Renal cortex interstitium (tissue), 11 donors: Measurements from ENCODE around the gene RUSF1. TPM values are rescaled to one million over a fixed set of nuclear protein-coding genes. Genes with fewer than 3 reads are reported as not detected.
"Not testable (repeated sequence)": the region's sequence is repeated elsewhere in the genome, so short reads cannot be mapped to it uniquely, and the experiment has no call there.

Experiments used
- DNase-seq, 11 donors: peaks; one replicate each; pipeline ENCODE4 v3.0.0-alpha.2; 2013; ENCODE audit warnings: low read depth in 9 of 11, low spot score in 4 of 11; ENCODE audit errors: extremely low read depth in 1 of 11
- polyA plus RNA-seq, 3 donors: library from polyadenylated mRNA; unstranded; fragments of 120-200 nt; gene quantifications; one replicate each; pipeline ENCODE4 v1.2.1, GENCODE V29; 2013; ENCODE audit not compliant: insufficient read length in 3 of 3

RUSF1 gene
- polyA plus RNA-seq, 3 donors: 69.2 to 101 (median 86.3) TPM

- DNase-seq: no peak
These were observed 16.9 kb upstream of the RUSF1 start for GRCh38 chr16:31525113-31525512.

GRCh38 chr16:31523768-31524167 lies 15.6 kb upstream of the RUSF1 start:
- DNase-seq: not testable (repeated sequence)

DNA sequence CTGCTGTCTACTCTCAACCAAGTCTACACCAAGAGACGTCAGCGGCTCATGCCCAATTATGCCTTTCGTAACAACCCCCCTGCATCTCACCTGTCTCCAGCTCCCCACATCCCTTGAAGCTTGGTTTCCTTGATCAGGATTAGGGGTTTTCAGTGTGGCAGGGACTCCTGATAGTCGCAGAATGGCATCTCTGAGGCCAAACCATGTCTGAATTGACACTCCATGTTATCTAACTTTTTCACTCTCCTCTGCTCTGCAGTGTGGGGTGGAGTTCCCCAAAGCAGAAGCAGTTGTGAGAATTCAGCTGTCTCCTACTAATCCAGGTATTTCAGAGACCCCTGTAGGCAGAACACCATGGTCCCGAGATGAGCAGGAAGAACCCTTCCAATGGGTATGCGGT lies 13.9 kb upstream of the RUSF1 start:
- DNase-seq: no peak

DNA sequence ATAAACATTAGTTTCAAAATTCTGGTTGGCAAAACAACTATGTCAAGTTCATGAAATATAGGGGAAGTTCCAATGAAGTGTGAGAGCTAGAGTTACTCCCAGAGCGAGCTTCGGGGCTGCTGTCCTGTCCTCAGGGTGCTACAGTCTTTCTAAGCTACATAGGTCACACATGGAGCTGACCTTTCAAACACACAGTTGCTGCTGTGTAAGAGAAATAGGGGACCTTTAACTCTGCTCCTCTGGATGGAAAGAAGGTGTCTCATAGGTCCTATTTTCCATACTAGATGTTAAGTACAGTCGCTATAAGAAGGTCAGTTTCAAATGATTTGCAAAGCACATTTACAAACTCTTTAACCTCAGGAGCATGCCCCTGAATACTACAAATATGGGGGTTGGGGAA lies 13.2 kb upstream of the RUSF1 start:
- DNase-seq: no peak

- no peak for DNase-seq
These were observed 11.7 kb upstream of the RUSF1 start for GRCh38 chr16:31519759-31520431.

DNA sequence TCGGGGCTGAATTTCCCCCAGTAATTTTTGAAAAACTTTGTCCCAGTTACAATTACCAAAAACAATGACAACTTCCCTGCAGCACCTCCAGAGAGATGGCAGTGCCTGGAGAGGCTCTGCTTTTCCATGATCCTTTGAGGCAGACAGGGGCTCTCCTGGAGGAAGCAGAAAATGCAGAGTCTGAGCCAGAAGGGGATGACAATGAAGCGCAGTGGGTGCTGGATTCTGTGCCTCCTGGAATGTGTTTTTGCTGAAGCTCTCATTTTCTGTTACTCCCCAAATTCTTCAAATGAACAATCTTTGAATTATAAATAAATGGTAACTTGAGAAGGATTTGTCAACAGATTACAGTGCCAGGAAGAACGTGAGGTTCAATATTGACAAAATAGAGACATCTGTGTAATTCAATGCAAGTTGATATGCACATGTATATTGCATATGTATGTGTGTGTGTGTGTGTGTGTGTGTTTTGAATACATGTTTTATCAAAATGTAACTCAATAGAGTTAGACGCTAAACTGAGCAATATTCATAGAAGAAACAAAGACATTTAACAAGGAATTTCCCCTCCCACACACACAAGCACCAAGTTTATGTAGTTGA lies 9.7 kb upstream of the RUSF1 start:
- DNase-seq: no peak

- DNase-seq: no peak
These were observed 5.7 kb upstream of the RUSF1 start for GRCh38 chr16:31513884-31514283.

- DNase-seq: no peak
These were observed 4.9 kb upstream of the RUSF1 start for GRCh38 chr16:31513126-31513525.

DNA sequence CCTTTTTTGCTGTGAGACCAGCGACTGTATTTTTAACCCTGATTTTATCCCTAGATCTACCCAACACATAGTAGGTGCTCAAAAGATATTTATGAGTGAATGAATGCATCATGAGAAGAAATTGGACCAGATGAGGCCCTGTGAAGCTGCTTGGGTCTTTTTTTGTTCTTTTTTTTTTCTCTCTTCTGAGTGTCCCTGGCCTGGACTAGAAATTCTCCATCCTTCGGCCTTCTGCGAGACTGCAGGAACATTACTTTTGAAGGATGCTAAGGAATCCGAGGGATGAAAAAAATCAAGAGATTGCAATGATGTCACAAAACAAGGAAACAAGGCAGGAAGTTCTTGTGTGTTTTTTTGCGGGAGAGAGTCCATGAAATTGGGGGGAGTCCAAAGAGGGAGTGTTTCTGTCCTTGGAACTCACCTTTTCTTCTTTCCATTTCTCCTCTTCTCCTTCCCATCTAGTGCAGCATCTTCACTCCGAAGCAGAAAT lies 560 bp upstream of the RUSF1 start:
- DNase-seq: peak in 2 of 11 donors; percentile 37 to 44

DNA sequence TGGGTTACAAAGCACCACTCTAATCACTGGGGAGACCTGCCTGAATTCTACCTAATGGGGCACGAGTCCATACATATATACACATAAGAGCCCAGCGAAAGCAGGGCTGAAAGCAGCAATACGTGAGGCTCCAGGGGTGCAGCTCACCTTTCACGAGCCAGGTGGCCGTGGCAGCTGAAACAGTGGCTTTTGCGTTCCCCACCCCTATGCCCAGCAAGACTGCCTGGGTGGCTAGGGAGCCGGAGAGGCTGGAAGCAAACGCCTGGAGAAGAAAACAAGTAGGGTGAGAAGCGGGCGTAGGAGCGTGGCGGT lies 618 bp downstream of the RUSF1 start:
- no peak for DNase-seq

DNA sequence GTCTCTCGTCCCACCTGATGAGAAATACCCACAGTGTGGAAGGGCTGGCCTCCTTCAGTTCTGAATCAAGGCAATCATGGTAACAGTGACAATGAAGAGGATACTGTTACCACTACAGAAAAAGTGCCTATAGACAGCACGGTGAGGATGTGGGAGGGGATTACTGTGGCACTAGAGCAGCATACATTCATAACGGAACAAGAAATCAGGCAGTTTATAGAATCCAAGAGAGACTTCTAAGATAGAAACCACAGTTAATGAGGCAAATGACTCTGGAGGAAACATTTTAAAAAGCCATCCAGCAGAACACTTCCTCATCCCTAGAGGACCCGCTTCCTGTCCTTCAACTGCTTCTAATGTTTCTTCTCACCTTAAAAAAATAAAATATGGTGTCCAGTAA lies 2.7 kb downstream of the RUSF1 start:
- no peak for DNase-seq

- no peak for DNase-seq
These were observed 4.0 kb downstream of the RUSF1 start for GRCh38 chr16:31504159-31504558.

DNA sequence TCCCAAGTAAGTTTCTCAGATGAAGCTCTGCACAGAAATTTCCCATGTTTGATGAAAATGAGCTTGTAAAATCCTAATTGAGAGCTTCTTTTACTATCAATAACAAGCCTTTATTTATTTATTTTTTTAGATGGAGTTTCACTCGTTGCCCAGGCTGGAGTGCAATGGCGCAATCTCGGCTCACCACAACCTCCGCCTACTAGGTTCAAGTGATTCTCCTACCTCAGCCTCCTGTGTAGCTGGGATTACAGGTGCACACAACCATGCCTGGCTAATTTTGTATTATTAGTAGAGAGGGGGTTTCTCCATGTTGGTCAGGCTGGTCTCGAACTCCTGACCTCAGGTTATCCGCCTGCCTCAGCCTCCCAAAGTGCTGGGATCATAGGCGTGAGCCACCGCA lies 4.6 kb downstream of the RUSF1 start:
- DNase-seq: not testable (repeated sequence)

DNA sequence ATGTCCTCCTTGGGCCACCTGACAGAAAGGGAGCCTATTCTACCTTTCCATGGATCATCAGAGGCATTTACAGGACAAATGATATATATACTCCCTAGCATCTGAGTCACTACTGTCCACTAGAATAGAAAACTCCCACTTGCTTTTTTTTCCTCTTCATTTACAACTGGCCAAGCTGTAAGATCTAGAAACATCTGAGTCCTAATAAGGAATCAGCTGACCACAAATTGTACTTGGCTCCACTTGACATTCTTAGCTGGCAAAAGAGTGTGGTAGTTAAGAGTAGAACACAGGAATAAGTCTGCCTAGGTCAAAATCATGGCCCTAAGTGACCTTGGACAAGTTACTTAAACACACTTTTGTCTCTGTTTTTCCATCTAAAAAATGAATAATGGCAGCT lies 5.2 kb downstream of the RUSF1 start:
- no peak for DNase-seq

DNA sequence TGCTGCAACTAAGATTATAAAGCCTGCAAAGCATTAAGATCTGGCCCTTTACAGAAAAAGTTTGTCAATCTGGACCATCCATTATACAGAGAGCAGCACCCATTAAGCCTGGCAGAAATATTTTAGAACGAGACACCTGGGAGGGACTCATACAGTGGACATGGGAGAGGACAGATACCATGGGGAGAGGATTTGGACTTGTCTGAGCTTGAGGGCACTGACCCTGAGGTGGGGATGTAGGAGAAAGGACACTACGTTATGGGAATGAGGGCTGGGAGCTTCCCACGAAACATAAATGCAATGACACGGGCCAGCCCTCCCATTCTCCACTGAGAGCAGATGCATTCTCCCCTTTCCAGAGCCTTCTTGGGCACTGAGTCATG lies 6.2 kb downstream of the RUSF1 start:
- DNase-seq: no peak

DNA sequence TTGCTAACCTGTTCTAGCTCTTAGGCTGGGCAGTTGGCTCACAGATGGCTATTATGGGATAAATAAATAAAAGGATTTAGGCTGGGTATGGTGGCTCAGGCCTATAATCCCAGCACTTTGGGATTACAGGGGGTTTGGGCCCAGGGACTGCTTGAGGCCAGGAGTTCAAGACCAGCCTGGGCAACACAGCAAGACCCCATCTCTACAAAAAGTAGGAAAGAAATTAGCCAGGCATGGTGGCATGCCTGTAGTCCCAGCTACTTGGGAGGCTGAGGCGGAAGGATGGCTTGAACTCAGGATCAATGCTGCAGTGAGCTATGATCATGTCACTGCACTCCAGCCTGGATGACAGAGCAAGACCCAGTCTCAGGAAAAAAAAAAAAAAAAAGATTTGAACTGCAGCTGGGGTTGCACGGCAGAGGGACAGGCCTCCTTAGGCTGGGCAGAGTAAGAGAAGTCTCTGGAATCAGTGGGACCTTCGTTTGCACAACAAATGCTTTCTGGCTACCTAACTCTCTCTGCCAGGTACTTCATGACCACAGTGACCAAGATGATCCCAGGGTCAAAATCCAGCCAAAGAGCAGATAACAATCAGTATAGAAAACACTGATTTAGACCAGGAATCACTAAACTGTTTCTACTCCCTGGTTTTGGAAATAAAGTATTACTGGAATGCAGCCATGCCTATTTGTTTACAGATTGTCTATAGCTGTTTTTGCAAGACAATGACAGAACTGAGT lies 6.8 kb downstream of the RUSF1 start:
- no peak for DNase-seq

DNA sequence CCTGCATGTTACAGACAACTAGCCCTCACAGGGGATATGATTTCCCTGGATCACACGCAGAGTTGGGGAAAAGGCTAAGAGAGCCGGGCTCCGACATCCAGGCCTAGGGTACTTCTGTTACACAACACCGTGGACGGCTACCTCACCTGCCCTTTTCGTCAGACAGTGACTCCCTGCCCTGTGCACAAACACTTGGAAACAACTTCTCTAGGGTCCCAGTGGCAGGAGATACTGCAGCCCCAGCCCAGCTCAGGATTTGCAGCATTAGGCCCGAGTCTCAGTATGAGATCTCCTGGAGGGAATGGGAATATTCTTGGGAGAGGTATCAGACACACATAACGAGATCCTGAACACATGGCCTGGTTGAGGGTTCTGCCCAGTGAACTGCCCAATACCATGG lies 8.3 kb downstream of the RUSF1 start:
- no peak for DNase-seq

DNA sequence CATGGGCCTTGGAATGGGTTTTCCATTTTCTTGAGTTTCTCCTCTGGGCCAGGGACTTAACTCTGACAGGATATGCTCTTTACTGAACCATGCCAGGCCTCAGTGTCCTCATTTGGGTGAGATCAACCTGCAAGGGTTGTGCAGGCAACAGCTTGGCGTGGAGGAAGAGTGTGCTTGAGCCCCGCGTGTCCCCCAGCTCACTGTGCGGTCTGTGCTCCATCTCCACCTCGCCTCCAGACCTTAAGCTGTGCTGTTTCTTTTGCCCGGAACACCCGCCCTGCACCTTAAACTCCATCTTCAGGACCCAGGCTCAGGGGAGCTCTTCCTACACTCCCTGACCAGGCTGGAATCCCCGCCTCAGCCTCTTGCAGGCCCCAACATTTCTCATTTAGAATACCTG lies 9.7 kb downstream of the RUSF1 start:
- no peak for DNase-seq

DNA sequence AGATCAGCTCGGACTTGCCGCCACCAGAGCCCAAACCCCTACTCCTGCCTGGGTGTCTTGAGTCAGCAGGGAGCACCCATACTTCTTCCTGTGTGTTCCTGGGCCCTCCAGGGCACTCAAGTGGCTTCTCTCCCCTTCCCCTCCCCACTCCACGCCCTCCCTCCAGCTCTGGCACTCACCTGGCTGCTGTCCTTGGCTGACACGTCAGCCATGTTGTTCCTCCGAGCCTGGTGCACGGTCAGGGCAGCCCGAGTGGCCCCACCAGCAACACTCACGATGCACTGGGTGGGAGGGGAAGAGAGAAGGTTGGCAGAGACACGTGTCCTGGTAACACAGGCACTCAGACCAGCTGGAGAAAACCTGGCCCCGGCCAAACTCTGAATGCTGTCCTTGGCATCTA lies 11.5 kb downstream of the RUSF1 start:
- DNase-seq: no peak

GRCh38 chr16:31493506-31494125 lies 14.6 kb downstream of the RUSF1 start:
- DNase-seq: no peak
